Fibroblast of lung (primary cell): ENCODE results near the gene CD86. TPM values are rescaled to one million over a fixed set of nuclear protein-coding genes. Genes with fewer than 3 reads are reported as not detected.

Source experiments
- DNase-seq, 2 donors: peaks; one replicate each; pipeline versions ENCODE4 v3.0.0 to v3.0.0-alpha.2; 2010; ENCODE audit warnings: low read depth in 2 of 2
- H2AFZ ChIP-seq: 2 replicates; pipeline ENCODE4 v1.5.1; 2012; ENCODE audit warnings: low read length, control low read depth, inconsistent platforms
- H3K27ac ChIP-seq: 2 replicates; pipeline ENCODE4 v1.5.1; 2011; ENCODE audit warnings: low read length, control low read depth; ENCODE audit not compliant: insufficient read depth
- H3K27me3 ChIP-seq: 2 replicates; pipeline ENCODE4 v1.5.1; 2011; ENCODE audit warnings: mild to moderate bottlenecking, low read length; ENCODE audit not compliant: control insufficient read depth, insufficient read depth
- H3K36me3 ChIP-seq: 2 replicates; pipeline ENCODE4 v1.5.1; 2011; ENCODE audit warnings: low read length; ENCODE audit not compliant: control insufficient read depth, insufficient read depth
- H3K4me1 ChIP-seq: 2 replicates; pipeline ENCODE4 v1.5.1; 2011; ENCODE audit warnings: low read length; ENCODE audit not compliant: control insufficient read depth, insufficient read depth; ENCODE audit errors: extremely low read depth
- H3K4me2 ChIP-seq: 2 replicates; pipeline ENCODE4 v1.5.1; 2011; ENCODE audit warnings: low read length, control low read depth; ENCODE audit not compliant: insufficient read depth; ENCODE audit errors: extremely low read depth
- H3K4me3 ChIP-seq, 4 experiments: fragments of 200-600 bp in 1 of 4; sonication (generic) in 1 of 4; replicated peaks in 1 of 4; 2 replicates each; pipeline ENCODE4 v1.5.1; 2011 to 2016; ENCODE audit warnings: low read length in 4 of 4, low read depth in 3 of 4, mild to moderate bottlenecking in 3 of 4, control low read depth in 2 of 4, inconsistent platforms in 1 of 4, mixed read lengths in 1 of 4; ENCODE audit not compliant: insufficient read depth in 1 of 4; ENCODE audit errors: control extremely low read depth in 1 of 4
- H3K79me2 ChIP-seq: 2 replicates; pipeline ENCODE4 v1.5.1; 2012; ENCODE audit warnings: mild to moderate bottlenecking, low read length, inconsistent platforms; ENCODE audit not compliant: control insufficient read depth, insufficient read depth
- H3K9ac ChIP-seq: 2 replicates; pipeline ENCODE4 v1.5.1; 2011; ENCODE audit warnings: mild to moderate bottlenecking, low read length, control low read depth; ENCODE audit not compliant: insufficient read depth
- H3K9me3 ChIP-seq: 2 replicates; pipeline ENCODE4 v1.5.1; 2012; ENCODE audit warnings: low read depth, low read length; ENCODE audit not compliant: control insufficient read depth, insufficient read depth
- H4K20me1 ChIP-seq: 2 replicates; pipeline ENCODE4 v1.5.1; 2011; ENCODE audit warnings: low read length; ENCODE audit not compliant: control insufficient read depth, insufficient read depth; ENCODE audit errors: extremely low read depth
- CTCF ChIP-seq, 2 donors: IDR thresholded peaks in 1 of 2; conservative IDR thresholded peaks in 1 of 2; 1 replicate in 1 of 2; 2 replicates in 1 of 2; pipeline ENCODE4 v1.5.1; 2011 to 2012; ENCODE audit warnings: low read length in 2 of 2, control low read depth in 1 of 2, inconsistent platforms in 1 of 2, low read depth in 1 of 2, mild to moderate bottlenecking in 1 of 2
- EZH2 ChIP-seq: IDR thresholded peaks from 2 replicates; pipeline ENCODE4 v1.5.1; 2012; ENCODE audit warnings: low read length, control low read depth, mild to moderate bottlenecking; ENCODE audit errors: missing control alignments
- polyA plus RNA-seq, 2 donors: library from polyadenylated mRNA; depleted of rRNA in 1 of 2; stranded (reverse) in 1 of 2; unstranded in 1 of 2; fragments of >200 nt; gene quantifications; 2 replicates each; pipeline ENCODE4 v1.2.1, GENCODE V29; 2011 to 2012; ENCODE audit warnings: missing spikeins in 1 of 2
- total RNA-seq: library from RNA; depleted of rRNA; stranded (reverse); fragments of >200 nt; gene quantifications from 2 replicates; pipeline ENCODE4 v1.2.1, GENCODE V29; 2014

CD86 gene
- total and polyA plus RNA-seq, 2 donors (not counting 1 experiment from before 2014, with no cell fraction given): not detected

- Histone ChIP-seq H3K27ac (no peak overlapping the region), H3K4me1 (no peaks in the 10 kb centered on the region), H3K9me3 (no peaks in the 10 kb centered on the region), H3K27me3 (no peaks in the 10 kb centered on the region), H2AFZ (no peak overlapping the region), H3K4me2 (no peak overlapping the region), H4K20me1 (no peaks in the 10 kb centered on the region), H3K4me3 (no peak overlapping the region), H3K9ac (no peak overlapping the region), H3K79me2 (no peaks in the 10 kb centered on the region), H3K36me3 (no peaks in the 10 kb centered on the region)
- no peak for DNase-seq
- TF ChIP-seq EZH2: no peak
- no peak for TF ChIP-seq CTCF (conservative IDR thresholded peaks at IDR 0.05 in 1 of 2, IDR thresholded peaks at IDR 0.05 in 1 of 2; ENCODE audit: low read depth in 1 of 2, low read length in 2 of 2)
Measured at GRCh38 chr3:122081543-122082247, 26.5 kb downstream of the CD86 start.

- Histone ChIP-seq H3K79me2 (no peaks in the 10 kb centered on the region), H3K9me3 (no peaks in the 10 kb centered on the region), H4K20me1 (no peaks in the 10 kb centered on the region), H3K27ac (no peak overlapping the region), H2AFZ (no peak overlapping the region), H3K36me3 (no peaks in the 10 kb centered on the region), H3K4me1 (no peaks in the 10 kb centered on the region), H3K4me2 (no peak overlapping the region), H3K27me3 (no peaks in the 10 kb centered on the region), H3K4me3 (no peak overlapping the region), H3K9ac (no peak overlapping the region)
- TF ChIP-seq EZH2: no peak
- no peak for TF ChIP-seq CTCF (conservative IDR thresholded peaks at IDR 0.05 in 1 of 2, IDR thresholded peaks at IDR 0.05 in 1 of 2; ENCODE audit: low read depth in 1 of 2, low read length in 2 of 2)
- no peak for DNase-seq
Measured at GRCh38 chr3:122082357-122082756, 27.2 kb downstream of the CD86 start.

GRCh38 chr3:122084799-122085198 lies 29.6 kb downstream of the CD86 start:
- no peaks in the 10 kb centered on the region for H3K4me1 ChIP-seq
- H3K27ac ChIP-seq: no peak overlapping the region
- no peaks in the 10 kb centered on the region for H3K79me2 ChIP-seq
- no peak overlapping the region for H3K9ac ChIP-seq
- no peak for TF ChIP-seq EZH2
- no peak for DNase-seq
- H2AFZ ChIP-seq: no peak overlapping the region
- no peaks in the 10 kb centered on the region for H3K36me3 ChIP-seq
- H3K4me3 ChIP-seq: no peak overlapping the region
- no peak overlapping the region for H3K4me2 ChIP-seq
- no peaks in the 10 kb centered on the region for H4K20me1 ChIP-seq
- no peaks in the 10 kb centered on the region for H3K9me3 ChIP-seq
- peaks cover 2% of the 10 kb centered on the region for H3K27me3 ChIP-seq
